ENCODE results near the gene ZNF865.
"Not testable (repeated sequence)": the region's sequence is repeated elsewhere in the genome, so short reads cannot be mapped to it uniquely, and the experiment has no call there.

Gene ZNF865

GRCh38 chr19:55578031-55578760, 27.3 kb upstream of the ZNF865 start:
- no peak for TF ChIP-seq CTCF (conservative IDR thresholded peaks at IDR 0.05; ENCODE audit: low read depth, low read length)
- H3K4me3 ChIP-seq (ENCODE audit: low read length) = no peak overlapping the region
- no peak for DNase-seq (ENCODE audit: low read depth)

- DNase-seq (ENCODE audit: low read depth) = no peak
- no peak for TF ChIP-seq CTCF (conservative IDR thresholded peaks at IDR 0.05; ENCODE audit: low read depth, low read length)
- peak overlapping the region; percentile 89 for H3K4me3 ChIP-seq (ENCODE audit: low read length)
These were observed 26.4 kb upstream of the ZNF865 start for GRCh38 chr19:55578761-55579747.

GRCh38 chr19:55579766-55580621, 25.5 kb upstream of the ZNF865 start:
- peak overlapping the region; percentile 89 for H3K4me3 ChIP-seq (ENCODE audit: low read length)
- TF ChIP-seq CTCF (conservative IDR thresholded peaks at IDR 0.05; ENCODE audit: low read depth, low read length) = no peak
- DNase-seq (ENCODE audit: low read depth) = no peak

- TF ChIP-seq CTCF (conservative IDR thresholded peaks at IDR 0.05; ENCODE audit: low read depth, low read length) = no peak
- peak; percentile 61 for DNase-seq (ENCODE audit: low read depth)
- H3K4me3 ChIP-seq (ENCODE audit: low read length) = peak within 1 kb of the TSS; percentile 89
These were observed 24.8 kb upstream of the ZNF865 start, which contains the start of gene ZNF579 for GRCh38 chr19:55580628-55581144. Gene ZNF579 (minus strand): TSS chr19:55580848. CDS start chr19:55579639, 1,209 bp downstream.

- TF ChIP-seq CTCF (conservative IDR thresholded peaks at IDR 0.05; ENCODE audit: low read depth, low read length) = no peak
- peak overlapping the region; percentile 89 for H3K4me3 ChIP-seq (ENCODE audit: low read length)
- DNase-seq (ENCODE audit: low read depth) = no peak
These were observed 24.2 kb upstream of the ZNF865 start for GRCh38 chr19:55581145-55581822.

- DNase-seq (ENCODE audit: low read depth) = no peak
- no peak overlapping the region for H3K4me3 ChIP-seq (ENCODE audit: low read length)
These were observed 23.6 kb upstream of the ZNF865 start for GRCh38 chr19:55581823-55582223.

GRCh38 chr19:55582284-55582683, 23.2 kb upstream of the ZNF865 start:
- H3K4me3 ChIP-seq (ENCODE audit: low read length); DNase-seq (ENCODE audit: low read depth): not testable (repeated sequence)

More at GRCh38 chr19:55581823-55582223, 23.6 kb upstream of the ZNF865 start:
- TF ChIP-seq CTCF (conservative IDR thresholded peaks at IDR 0.05; ENCODE audit: low read depth, low read length) = no peak

- H3K4me3 ChIP-seq (ENCODE audit: low read length); DNase-seq (ENCODE audit: low read depth): not testable (repeated sequence)
These were observed 21.6 kb upstream of the ZNF865 start for GRCh38 chr19:55583897-55584296.

Measured in retinal pigment epithelial cell (primary cell).